Right atrium auricular region (tissue), 2 donors: ENCODE measurements around the gene CD4. TPM values are rescaled to one million over a fixed set of nuclear protein-coding genes. Genes with fewer than 3 reads are reported as not detected.

ENCODE experiments used
- DNase-seq: peaks from one replicate; pipeline ENCODE4 v3.0.0-alpha.2; 2019; ENCODE audit warnings: low spot score
- H3K27ac ChIP-seq, 2 donors: fragments of 200-600 bp; sonication (generic); 1 replicate in 1 of 2; 2 replicates in 1 of 2; pipeline ENCODE4 v1.5.1; 2016 to 2019
- H3K27me3 ChIP-seq, 2 donors: fragments of 200-600 bp; sonication (generic); one replicate each; pipeline versions ENCODE4 v1.5.1 to v1.6.0; 2017 to 2019
- H3K36me3 ChIP-seq: fragments of 200-600 bp; sonication (generic); one replicate; pipeline ENCODE4 v1.5.1; 2016
- H3K4me1 ChIP-seq, 2 donors: fragments of 200-600 bp; sonication (generic); one replicate each; pipeline versions ENCODE4 v1.5.1 to v1.6.0; 2017 to 2019
- H3K4me3 ChIP-seq, 2 donors: fragments of 200-600 bp; sonication (generic); 1 replicate in 1 of 2; 2 replicates in 1 of 2; pipeline ENCODE4 v1.5.1; 2017 to 2019; ENCODE audit warnings: mild to moderate bottlenecking in 1 of 2, moderate library complexity in 1 of 2
- H3K9me3 ChIP-seq, 2 donors: fragments of 200-600 bp; sonication (generic); one replicate each; pipeline ENCODE4 v1.5.1; 2019
- total RNA-seq, 2 donors: library from RNA; depleted of rRNA; stranded (reverse); fragments of >200 nt; gene quantifications; one replicate each; pipeline ENCODE4 v1.1.0, GENCODE V29; 2016
- TF ChIP-seq, protein P1 (sequence below), 2 donors: fragments of 200-600 bp; sonication (generic); IDR thresholded peaks; one replicate each; pipeline ENCODE4 v1.5.1; 2019; ENCODE audit warnings: antibody characterized with exemption in 2 of 2

CD4 gene
- total RNA-seq, 2 donors from 2014 or later = 3.2 to 7.3 TPM

DNA sequence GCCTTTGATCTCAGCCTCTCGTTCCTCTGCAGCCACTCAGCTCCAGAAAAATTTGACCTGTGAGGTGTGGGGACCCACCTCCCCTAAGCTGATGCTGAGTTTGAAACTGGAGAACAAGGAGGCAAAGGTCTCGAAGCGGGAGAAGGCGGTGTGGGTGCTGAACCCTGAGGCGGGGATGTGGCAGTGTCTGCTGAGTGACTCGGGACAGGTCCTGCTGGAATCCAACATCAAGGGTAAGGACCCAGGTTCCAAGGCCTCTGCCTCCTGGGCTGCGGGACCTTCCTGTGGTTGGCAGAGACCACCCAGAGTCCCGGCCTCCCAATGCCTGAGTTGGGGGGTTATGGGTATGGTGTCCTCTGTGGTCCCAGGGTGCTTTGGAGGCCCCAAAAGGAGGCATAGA is 27.8 kb downstream of the CD4 start:
- Histone ChIP-seq H3K36me3 (no peaks in the 10 kb centered on the region), H3K9me3 (no peaks in the 10 kb centered on the region), H3K4me3 (no peak overlapping the region), H3K27ac (no peak overlapping the region), H3K27me3 (no peaks in the 10 kb centered on the region), H3K4me1 (peaks cover 3 to 14% of the 10 kb centered on the region in 2 donors)
- no peak for DNase-seq
- TF ChIP-seq, protein P1, sequence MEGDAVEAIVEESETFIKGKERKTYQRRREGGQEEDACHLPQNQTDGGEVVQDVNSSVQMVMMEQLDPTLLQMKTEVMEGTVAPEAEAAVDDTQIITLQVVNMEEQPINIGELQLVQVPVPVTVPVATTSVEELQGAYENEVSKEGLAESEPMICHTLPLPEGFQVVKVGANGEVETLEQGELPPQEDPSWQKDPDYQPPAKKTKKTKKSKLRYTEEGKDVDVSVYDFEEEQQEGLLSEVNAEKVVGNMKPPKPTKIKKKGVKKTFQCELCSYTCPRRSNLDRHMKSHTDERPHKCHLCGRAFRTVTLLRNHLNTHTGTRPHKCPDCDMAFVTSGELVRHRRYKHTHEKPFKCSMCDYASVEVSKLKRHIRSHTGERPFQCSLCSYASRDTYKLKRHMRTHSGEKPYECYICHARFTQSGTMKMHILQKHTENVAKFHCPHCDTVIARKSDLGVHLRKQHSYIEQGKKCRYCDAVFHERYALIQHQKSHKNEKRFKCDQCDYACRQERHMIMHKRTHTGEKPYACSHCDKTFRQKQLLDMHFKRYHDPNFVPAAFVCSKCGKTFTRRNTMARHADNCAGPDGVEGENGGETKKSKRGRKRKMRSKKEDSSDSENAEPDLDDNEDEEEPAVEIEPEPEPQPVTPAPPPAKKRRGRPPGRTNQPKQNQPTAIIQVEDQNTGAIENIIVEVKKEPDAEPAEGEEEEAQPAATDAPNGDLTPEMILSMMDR (IDR thresholded peaks at IDR 0.05) = no peak

DNA sequence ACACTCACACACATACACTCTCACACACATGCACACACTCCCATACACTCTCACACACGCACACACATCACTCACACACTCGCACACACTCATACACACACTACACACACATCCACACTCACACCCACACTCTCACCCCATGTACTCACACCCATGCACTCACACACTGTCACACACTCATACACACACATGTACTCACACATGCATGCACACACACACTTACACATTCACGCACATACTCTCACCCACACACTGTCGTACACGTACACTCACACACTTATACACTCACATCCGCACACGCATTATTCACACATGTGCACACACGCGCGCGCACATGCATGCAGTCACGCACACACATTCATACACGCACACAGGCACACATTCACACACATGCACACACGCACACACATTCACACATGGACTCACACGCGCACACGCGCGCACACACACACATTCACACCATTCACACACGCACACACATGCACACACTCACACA is 28.4 kb downstream of the CD4 start:
- H3K4me1 ChIP-seq = peaks cover 3 to 19% of the 10 kb centered on the region in 2 donors
- no peak for DNase-seq
- no peaks in the 10 kb centered on the region for H3K9me3 ChIP-seq
- no peak overlapping the region for H3K4me3 ChIP-seq
- no peaks in the 10 kb centered on the region for H3K36me3 ChIP-seq
- H3K27ac ChIP-seq = no peak overlapping the region
- TF ChIP-seq, protein P1 (IDR thresholded peaks at IDR 0.05) = no peak
- no peaks in the 10 kb centered on the region for H3K27me3 ChIP-seq

DNA sequence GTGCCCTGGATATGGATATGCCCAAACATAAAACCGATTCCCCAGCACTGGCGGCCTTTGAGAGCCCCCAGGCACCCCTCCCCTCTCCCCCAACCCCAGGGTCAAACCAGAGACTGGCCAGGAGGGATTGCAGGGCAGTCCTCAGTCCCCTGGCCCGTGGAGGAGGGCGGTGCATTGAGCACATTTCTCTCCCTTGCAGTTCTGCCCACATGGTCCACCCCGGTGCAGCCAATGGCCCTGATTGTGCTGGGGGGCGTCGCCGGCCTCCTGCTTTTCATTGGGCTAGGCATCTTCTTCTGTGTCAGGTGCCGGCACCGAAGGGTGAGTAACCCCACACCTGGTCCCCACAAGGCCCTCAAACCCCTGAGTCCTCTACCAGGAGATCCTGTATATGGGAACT is 28.9 kb downstream of the CD4 start:
- H3K36me3 ChIP-seq = no peaks in the 10 kb centered on the region
- no peak overlapping the region for H3K4me3 ChIP-seq
- no peaks in the 10 kb centered on the region for H3K27me3 ChIP-seq
- H3K9me3 ChIP-seq = no peaks in the 10 kb centered on the region
- TF ChIP-seq, protein P1 (IDR thresholded peaks at IDR 0.05) = no peak
- H3K4me1 ChIP-seq = peaks cover 3 to 19% of the 10 kb centered on the region in 2 donors
- no peak for DNase-seq
- H3K27ac ChIP-seq = no peak overlapping the region

DNA sequence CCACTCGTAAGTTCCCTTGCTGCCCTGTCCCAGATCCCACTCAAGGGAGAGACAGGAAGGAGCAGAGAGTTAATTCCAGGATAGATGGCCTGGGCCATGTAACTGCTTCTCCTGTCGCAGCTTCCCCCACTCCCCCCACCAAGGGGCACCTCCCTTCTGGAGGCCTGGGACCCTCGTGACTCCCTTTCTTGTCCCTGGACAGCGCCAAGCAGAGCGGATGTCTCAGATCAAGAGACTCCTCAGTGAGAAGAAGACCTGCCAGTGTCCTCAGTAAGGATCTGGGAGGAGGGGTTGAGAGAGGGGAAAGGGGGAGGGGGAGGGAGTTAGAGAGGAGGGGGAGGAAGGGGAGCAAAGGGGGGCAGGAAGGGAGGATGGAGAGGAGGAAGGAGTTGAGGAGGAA is 29.3 kb downstream of the CD4 start:
- H3K4me3 ChIP-seq = no peak overlapping the region
- no peaks in the 10 kb centered on the region for H3K36me3 ChIP-seq
- H3K9me3 ChIP-seq = no peaks in the 10 kb centered on the region
- TF ChIP-seq, protein P1 (IDR thresholded peaks at IDR 0.05) = no peak
- no peak for DNase-seq
- H3K27ac ChIP-seq = no peak overlapping the region
- no peaks in the 10 kb centered on the region for H3K27me3 ChIP-seq
- peaks cover 3 to 19% of the 10 kb centered on the region in 2 donors for H3K4me1 ChIP-seq

DNA sequence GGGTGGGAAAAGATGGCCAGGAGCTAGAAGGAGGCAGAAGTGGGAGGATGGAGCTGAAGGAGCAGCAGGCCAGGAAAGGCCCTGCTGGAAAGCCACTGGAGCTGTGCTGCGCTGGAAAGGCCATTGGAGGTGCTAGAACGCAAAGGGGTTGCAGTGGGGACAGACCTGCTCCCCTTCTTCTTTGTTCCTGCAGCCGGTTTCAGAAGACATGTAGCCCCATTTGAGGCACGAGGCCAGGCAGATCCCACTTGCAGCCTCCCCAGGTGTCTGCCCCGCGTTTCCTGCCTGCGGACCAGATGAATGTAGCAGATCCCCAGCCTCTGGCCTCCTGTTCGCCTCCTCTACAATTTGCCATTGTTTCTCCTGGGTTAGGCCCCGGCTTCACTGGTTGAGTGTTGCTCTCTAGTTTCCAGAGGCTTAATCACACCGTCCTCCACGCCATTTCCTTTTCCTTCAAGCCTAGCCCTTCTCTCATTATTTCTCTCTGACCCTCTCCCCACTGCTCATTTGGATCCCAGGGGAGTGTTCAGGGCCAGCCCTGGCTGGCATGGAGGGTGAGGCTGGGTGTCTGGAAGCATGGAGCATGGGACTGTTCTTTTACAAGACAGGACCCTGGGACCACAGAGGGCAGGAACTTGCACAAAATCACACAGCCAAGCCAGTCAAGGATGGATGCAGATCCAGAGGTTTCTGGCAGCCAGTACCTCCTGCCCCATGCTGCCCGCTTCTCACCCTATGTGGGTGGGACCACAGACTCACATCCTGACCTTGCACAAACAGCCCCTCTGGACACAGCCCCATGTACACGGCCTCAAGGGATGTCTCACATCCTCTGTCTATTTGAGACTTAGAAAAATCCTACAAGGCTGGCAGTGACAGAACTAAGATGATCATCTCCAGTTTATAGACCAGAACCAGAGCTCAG is 30.0 kb downstream of the CD4 start:
- Histone ChIP-seq H3K4me3 (no peak overlapping the region), H3K36me3 (no peaks in the 10 kb centered on the region), H3K4me1 (peaks cover 3 to 19% of the 10 kb centered on the region in 2 donors), H3K9me3 (no peaks in the 10 kb centered on the region), H3K27ac (no peak overlapping the region), H3K27me3 (no peaks in the 10 kb centered on the region)
- DNase-seq = no peak
- TF ChIP-seq, protein P1 (IDR thresholded peaks at IDR 0.05) = no peak
